ENCODE measurements around the gene SAMD15. TPM values are rescaled to one million over a fixed set of nuclear protein-coding genes. Genes with fewer than 3 reads are reported as not detected.

SAMD15 gene
- total and polyA plus RNA-seq, 4 donors = 0.10 to 0.50 (median 0.19) TPM; not detected in 1

GRCh38 chr14:77416836-77417235 is 39.7 kb downstream of the SAMD15 start:
- H3K9me3 ChIP-seq (ENCODE audit: control insufficient read depth in 4 of 4, low read length in 3 of 4) = peaks cover 0 to 5% (median 3%) of the 10 kb centered on the region in 4 donors
- peaks cover 0 to 7% (median under 1%) of the 10 kb centered on the region in 4 donors for H3K36me3 ChIP-seq (ENCODE audit: control insufficient read depth in 4 of 4, insufficient read depth in 3 of 4, low read depth in 1 of 4, low read length in 3 of 4)
- no peaks in the 10 kb centered on the region for H3K4me1 ChIP-seq (ENCODE audit: control insufficient read depth in 4 of 4, insufficient read depth in 4 of 4, low read length in 3 of 4)
- TF ChIP-seq NR2F2 (IDR thresholded peaks at IDR 0.05) (no peak), CTCF (IDR thresholded peaks at IDR 0.05; ENCODE audit: low read depth, low read length, missing input control) (no peak), HNF4G (IDR thresholded peaks at IDR 0.05) (no peak), EGR1 (IDR thresholded peaks at IDR 0.05; ENCODE audit: low read depth in 2 of 2) (no peak), FOXA1 (IDR thresholded peaks at IDR 0.05) (no peak), MAX (IDR thresholded peaks at IDR 0.05) (no peak), FOXA2 (IDR thresholded peaks at IDR 0.05) (no peak), REST (IDR thresholded peaks at IDR 0.05) (no peak), ZBTB33 (IDR thresholded peaks at IDR 0.05) (no peak), RXRA (IDR thresholded peaks at IDR 0.05) (no peak), GABPA (IDR thresholded peaks at IDR 0.05 in 1 of 2, conservative IDR thresholded peaks at IDR 0.05 in 1 of 2) (no peak), RAD21 (IDR thresholded peaks at IDR 0.05) (no peak), YY1 (IDR thresholded peaks at IDR 0.05) (no peak), HNF4A (conservative IDR thresholded peaks at IDR 0.05) (no peak), JUND (IDR thresholded peaks at IDR 0.05) (no peak), TAF1 (conservative IDR thresholded peaks at IDR 0.05) (no peak)
- no peak for DNase-seq (ENCODE audit: low spot score)
- H3K9ac ChIP-seq (ENCODE audit: low read depth in 1 of 2, low read length in 2 of 2) = no peak overlapping the region
- H3K27ac ChIP-seq (ENCODE audit: low read depth in 1 of 2, low read length in 2 of 2) = no peak overlapping the region
- H3K4me3 ChIP-seq (ENCODE audit: low read depth in 1 of 3, low read length in 3 of 3) = no peak overlapping the region
- no peaks in the 10 kb centered on the region for H3K27me3 ChIP-seq (ENCODE audit: control insufficient read depth in 4 of 4, insufficient read depth in 4 of 4, low read length in 3 of 4)
- WGBS = 95% methylated on average over 8 of the region's 8 CpGs

GRCh38 chr14:77421201-77421600 is 44.0 kb downstream of the SAMD15 start:
- peaks cover 8 to 38% (median 30%) of the 10 kb centered on the region in 4 donors for H3K36me3 ChIP-seq (ENCODE audit: control insufficient read depth in 4 of 4, insufficient read depth in 3 of 4, low read depth in 1 of 4, low read length in 3 of 4)
- H3K27me3 ChIP-seq (ENCODE audit: control insufficient read depth in 4 of 4, insufficient read depth in 4 of 4, low read length in 3 of 4) = no peaks in the 10 kb centered on the region
- H3K4me3 ChIP-seq (ENCODE audit: low read depth in 1 of 3, low read length in 3 of 3) = no peak overlapping the region
- no peak overlapping the region for H3K9ac ChIP-seq (ENCODE audit: low read depth in 1 of 2, low read length in 2 of 2)
- no peaks in the 10 kb centered on the region for H3K4me1 ChIP-seq (ENCODE audit: control insufficient read depth in 4 of 4, insufficient read depth in 4 of 4, low read length in 3 of 4)
- no peak for TF ChIP-seq GABPA (IDR thresholded peaks at IDR 0.05 in 1 of 2, conservative IDR thresholded peaks at IDR 0.05 in 1 of 2)
- DNase-seq (ENCODE audit: low spot score) = no peak
- WGBS = 74% methylated on average over 2 of the region's 2 CpGs
- H3K9me3 ChIP-seq (ENCODE audit: control insufficient read depth in 4 of 4, low read length in 3 of 4) = peaks cover 0 to 5% (median 3%) of the 10 kb centered on the region in 4 donors
- H3K27ac ChIP-seq (ENCODE audit: low read depth in 1 of 2, low read length in 2 of 2) = no peak overlapping the region
